ENCODE data around the gene HSPB7.
"Not testable (repeated sequence)": the region's sequence is repeated elsewhere in the genome, so short reads cannot be mapped to it uniquely, and the experiment has no call there.

HSPB7 gene

GRCh38 chr1:16047791-16048475 is 30.1 kb upstream of the HSPB7 start:
- DNase-seq (ENCODE audit: low read depth): no peak
- no peak overlapping the region for H3K4me3 ChIP-seq (ENCODE audit: control insufficient read depth, low read depth, low read length)
- no peak for TF ChIP-seq CTCF (conservative IDR thresholded peaks at IDR 0.05; ENCODE audit: control insufficient read depth, insufficient read depth, low read depth, low read length)

GRCh38 chr1:16046842-16047241 is 29.0 kb upstream of the HSPB7 start:
- H3K4me3 ChIP-seq (ENCODE audit: control insufficient read depth, low read depth, low read length): no peak overlapping the region
- no peak for TF ChIP-seq CTCF (conservative IDR thresholded peaks at IDR 0.05; ENCODE audit: control insufficient read depth, insufficient read depth, low read depth, low read length)
- DNase-seq (ENCODE audit: low read depth): no peak

GRCh38 chr1:16043950-16044349 is 26.1 kb upstream of the HSPB7 start:
- no peak overlapping the region for H3K4me3 ChIP-seq (ENCODE audit: control insufficient read depth, low read depth, low read length)
- TF ChIP-seq CTCF (conservative IDR thresholded peaks at IDR 0.05; ENCODE audit: control insufficient read depth, insufficient read depth, low read depth, low read length): no peak
- no peak for DNase-seq (ENCODE audit: low read depth)

GRCh38 chr1:16043521-16043920 is 25.7 kb upstream of the HSPB7 start, which contains the start of gene CLCNKB:
CLCNKB (plus strand) TSS chr1:16043782; CDS start chr1:16044493, 711 bp downstream.
- no peak for TF ChIP-seq CTCF (conservative IDR thresholded peaks at IDR 0.05; ENCODE audit: control insufficient read depth, insufficient read depth, low read depth, low read length)
- no peak for DNase-seq (ENCODE audit: low read depth)
- no peak within 1 kb of the TSS for H3K4me3 ChIP-seq (ENCODE audit: control insufficient read depth, low read depth, low read length)

GRCh38 chr1:16042654-16043053 is 24.8 kb upstream of the HSPB7 start:
- H3K4me3 ChIP-seq (ENCODE audit: control insufficient read depth, low read depth, low read length); DNase-seq (ENCODE audit: low read depth): not testable (repeated sequence)

- no peak overlapping the region for H3K4me3 ChIP-seq (ENCODE audit: control insufficient read depth, low read depth, low read length)
- TF ChIP-seq CTCF (conservative IDR thresholded peaks at IDR 0.05; ENCODE audit: control insufficient read depth, insufficient read depth, low read depth, low read length): no peak
- no peak for DNase-seq (ENCODE audit: low read depth)
These were observed 24.3 kb upstream of the HSPB7 start for GRCh38 chr1:16042096-16042495.

- TF ChIP-seq CTCF (conservative IDR thresholded peaks at IDR 0.05; ENCODE audit: control insufficient read depth, insufficient read depth, low read depth, low read length): no peak
- DNase-seq (ENCODE audit: low read depth): no peak
- no peak overlapping the region for H3K4me3 ChIP-seq (ENCODE audit: control insufficient read depth, low read depth, low read length)
These were observed 23.4 kb upstream of the HSPB7 start for GRCh38 chr1:16041200-16041599.

- not testable (repeated sequence) for DNase-seq (ENCODE audit: low read depth)
These were observed 22.0 kb upstream of the HSPB7 start for GRCh38 chr1:16039871-16040270.

More at GRCh38 chr1:16039871-16040270, 22.0 kb upstream of the HSPB7 start:
- H3K4me3 ChIP-seq (ENCODE audit: control insufficient read depth, low read depth, low read length): not testable (repeated sequence)

All from fibroblast of mammary gland (primary cell).